GM23338 (cell line): ENCODE results near the gene CTNNA1. TPM values are rescaled to one million over a fixed set of nuclear protein-coding genes. Genes with fewer than 3 reads are reported as not detected.

Source experiments
- ATAC-seq: fragments of 200-7000 bp; cut with Tn5 transposase; 3 replicates; pipeline ENCODE4 v1.9.1; 2020
- DNase-seq: peaks from one replicate; pipeline ENCODE4 v3.0.0-alpha.2; 2015; ENCODE audit warnings: low spot score
- H2AFZ ChIP-seq: fragments of 200-600 bp; sonication (generic); 2 replicates; pipeline ENCODE4 v1.8.0; 2016; ENCODE audit warnings: antibody characterized with exemption, mild to moderate bottlenecking, moderate library complexity
- H3F3A ChIP-seq: fragments of 200-600 bp; sonication (generic); replicated peaks from 2 replicates; pipeline ENCODE4 v1.8.0; 2017; ENCODE audit warnings: antibody characterized with exemption, mixed run types, low read depth
- H3K27ac ChIP-seq: fragments of 200-600 bp; sonication (generic); 2 replicates; pipeline ENCODE4 v1.6.1; 2016; ENCODE audit warnings: low read depth
- H3K27me3 ChIP-seq: fragments of 200-600 bp; sonication (generic); 2 replicates; pipeline ENCODE4 v1.8.0; 2016; ENCODE audit warnings: mild to moderate bottlenecking, mixed run types, moderate library complexity; ENCODE audit not compliant: insufficient read depth
- H3K36me3 ChIP-seq: fragments of 200-600 bp; sonication (generic); 2 replicates; pipeline ENCODE4 v1.8.0; 2016; ENCODE audit warnings: mild to moderate bottlenecking; ENCODE audit not compliant: insufficient read depth
- H3K4me1 ChIP-seq: fragments of 200-600 bp; sonication (generic); 2 replicates; pipeline ENCODE4 v1.8.0; 2016; ENCODE audit warnings: mild to moderate bottlenecking, moderate library complexity; ENCODE audit not compliant: insufficient read depth
- H3K4me2 ChIP-seq: fragments of 200-600 bp; sonication (generic); 2 replicates; pipeline ENCODE4 v1.7.1; 2017; ENCODE audit warnings: mixed run types
- H3K4me3 ChIP-seq: fragments of 200-600 bp; sonication (generic); 2 replicates; pipeline ENCODE4 v1.6.1; 2016; ENCODE audit warnings: mixed run types
- H3K79me2 ChIP-seq: fragments of 200-600 bp; sonication (generic); replicated peaks from 2 replicates; pipeline ENCODE4 v1.8.0; 2017; ENCODE audit warnings: mild to moderate bottlenecking; ENCODE audit not compliant: insufficient read depth
- H3K9me2 ChIP-seq: fragments of 200-600 bp; sonication (generic); 2 replicates; pipeline ENCODE4 v1.8.0; 2017; ENCODE audit not compliant: insufficient read depth
- H4K20me1 ChIP-seq: fragments of 200-600 bp; sonication (generic); replicated peaks from 2 replicates; pipeline ENCODE4 v1.8.0; 2017; ENCODE audit warnings: mild to moderate bottlenecking; ENCODE audit not compliant: insufficient read depth
- H3K27ac Mint-ChIP-seq: 2 replicates; pipeline ENCODE4 v1.8.0; 2020; ENCODE audit warnings: inconsistent platforms, mild to moderate bottlenecking, moderate library complexity, mixed read lengths
- H3K27me3 Mint-ChIP-seq: 3 replicates; pipeline ENCODE4 v1.8.0; 2022; ENCODE audit warnings: low read depth, mild to moderate bottlenecking, moderate library complexity, mixed read lengths, inconsistent platforms; ENCODE audit not compliant: insufficient read depth, poor library complexity
- H3K36me3 Mint-ChIP-seq: 3 replicates; pipeline ENCODE4 v1.8.0; 2021; ENCODE audit warnings: low read depth, mild to moderate bottlenecking, inconsistent platforms, moderate library complexity, mixed read lengths
- H3K4me1 Mint-ChIP-seq: 3 replicates; pipeline ENCODE4 v1.8.0; 2020; ENCODE audit warnings: mild to moderate bottlenecking, inconsistent platforms, mixed read lengths
- H3K4me3 Mint-ChIP-seq: 3 replicates; pipeline ENCODE4 v1.8.0; 2021; ENCODE audit warnings: moderate library complexity, mild to moderate bottlenecking, inconsistent platforms, mixed read lengths
- H3K9me3 Mint-ChIP-seq: 3 replicates; pipeline ENCODE4 v1.8.0; 2020; ENCODE audit warnings: moderate library complexity, mild to moderate bottlenecking, inconsistent platforms, mixed read lengths
- CREB1 ChIP-seq: fragments of 250-450 bp; sonication (Bioruptor Pico); IDR thresholded peaks from 2 replicates; pipeline ENCODE4 v1.5.0; 2020; ENCODE audit warnings: low read depth, mild to moderate bottlenecking, moderate library complexity
- CTCF ChIP-seq, 2 experiments: fragments of 200-600 bp in 1 of 2; sonication (generic) in 1 of 2; conservative IDR thresholded peaks; 2 replicates each; pipeline versions ENCODE4 v1.5.1 to v1.6.1; 2016 to 2017; ENCODE audit warnings: antibody characterized with exemption in 2 of 2, low read depth in 2 of 2, mild to moderate bottlenecking in 2 of 2, moderate library complexity in 1 of 2
- EZH2 ChIP-seq: fragments of 200-600 bp; sonication (generic); IDR thresholded peaks from one replicate; pipeline ENCODE4 v1.8.0; 2017; ENCODE audit warnings: antibody characterized with exemption, mild to moderate bottlenecking, low read depth; ENCODE audit not compliant: unreplicated experiment
- POLR2AphosphoS5 ChIP-seq: IDR thresholded peaks from 2 replicates; pipeline ENCODE4 v1.6.1; 2016; ENCODE audit warnings: antibody characterized with exemption, low read depth
- STAT1 ChIP-seq: IDR thresholded peaks from one replicate; pipeline ENCODE4 v1.6.1; 2016; ENCODE audit warnings: antibody characterized with exemption; ENCODE audit not compliant: unreplicated experiment
- ZNF114 ChIP-seq: fragments of 250-450 bp; sonication (Bioruptor Pico); IDR thresholded peaks from 2 replicates; pipeline ENCODE4 v1.5.0; 2020; ENCODE audit warnings: mild to moderate bottlenecking, moderate library complexity
- ZNF331 ChIP-seq: fragments of 250-450 bp; sonication (Bioruptor Pico); IDR thresholded peaks from 2 replicates; pipeline ENCODE4 v1.5.0; 2020; ENCODE audit warnings: low read depth, mild to moderate bottlenecking, moderate library complexity
- polyA plus RNA-seq: library from polyadenylated mRNA; unstranded; fragments of >200 nt; fragmentation: Nextera tagmentation; extraction: Ambion mirVana; gene quantifications from 2 replicates; pipeline ENCODE4 v1.2.1, GENCODE V29; 2016
- total RNA-seq: library from RNA; depleted of rRNA; stranded (reverse); fragments of >200 nt; shearing (Covaris generic); gene quantifications from 2 replicates; pipeline ENCODE4 v1.2.3, GENCODE V29; 2014
- TF ChIP-seq, protein P1 (sequence below): IDR thresholded peaks from one replicate; pipeline ENCODE4 v1.6.1; 2018; ENCODE audit warnings: antibody characterized with exemption; ENCODE audit not compliant: unreplicated experiment

The CTNNA1 gene
- total and polyA plus RNA-seq, 2 experiments from 2014 or later, result 111 to 348 TPM

DNA sequence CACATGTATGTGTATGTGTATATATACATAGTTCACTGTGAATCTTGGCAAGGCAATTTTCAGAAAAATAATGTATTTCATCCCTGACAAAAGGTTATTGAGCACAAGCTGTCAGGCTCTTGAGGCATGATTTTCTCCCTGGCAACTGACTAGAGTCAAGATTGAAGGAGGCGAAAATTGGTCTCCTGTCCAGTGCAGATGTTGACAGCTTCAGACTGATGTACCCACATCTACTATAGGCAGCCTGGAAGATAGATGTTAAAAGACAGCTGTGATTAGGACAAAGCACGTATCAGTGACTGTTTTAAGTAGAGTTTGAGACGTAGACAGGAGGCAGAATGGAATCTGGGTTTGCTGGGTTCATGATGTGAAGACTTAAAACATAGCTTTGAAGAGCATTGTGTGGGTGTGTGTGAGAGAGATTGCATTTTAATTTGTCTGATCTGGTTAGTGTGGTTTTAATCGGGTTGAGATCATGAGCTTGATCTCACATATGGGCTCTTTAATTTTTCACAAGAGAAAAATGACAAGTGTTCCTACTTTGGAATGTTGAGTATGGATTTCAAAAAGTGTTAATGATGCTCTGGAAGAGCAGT, 39.1 kb downstream of the CTNNA1 start (continued):
- no peak for TF ChIP-seq CTCF (conservative IDR thresholded peaks at IDR 0.05; ENCODE audit: low read depth in 2 of 2)
- no peak for TF ChIP-seq EZH2
- no peak for TF ChIP-seq POLR2AphosphoS5

GRCh38 chr5:138793575-138793974, 40.4 kb downstream of the CTNNA1 start:
- no peaks in the 10 kb centered on the region for H3K9me3 Mint-ChIP-seq
- Histone ChIP-seq H3K27ac (no peak overlapping the region), H3K79me2 (peaks cover 85% of the 10 kb centered on the region), H3K9me2 (no peaks in the 10 kb centered on the region), H3K4me3 (no peak overlapping the region), H2AFZ (no peak overlapping the region), H3F3A (no peaks in the 10 kb centered on the region), H3K36me3 (no peaks in the 10 kb centered on the region), H4K20me1 (peaks cover 6% of the 10 kb centered on the region), H3K27me3 (no peaks in the 10 kb centered on the region), H3K4me1 (peaks cover 21% of the 10 kb centered on the region), H3K4me2 (no peak overlapping the region)
- H3K27me3 Mint-ChIP-seq, result peaks cover 2% of the 10 kb centered on the region
- peaks cover 8% of the 10 kb centered on the region; the same call in 2 of the 3 replicates for H3K36me3 Mint-ChIP-seq
- no peak for DNase-seq
- 0 out of 2 replicates have a peak overlapping the region, but pooled peaks have one; percentile 32 for H3K27ac Mint-ChIP-seq
- H3K4me1 Mint-ChIP-seq, result peaks cover 28% of the 10 kb centered on the region
- TF ChIP-seq, protein P1, sequence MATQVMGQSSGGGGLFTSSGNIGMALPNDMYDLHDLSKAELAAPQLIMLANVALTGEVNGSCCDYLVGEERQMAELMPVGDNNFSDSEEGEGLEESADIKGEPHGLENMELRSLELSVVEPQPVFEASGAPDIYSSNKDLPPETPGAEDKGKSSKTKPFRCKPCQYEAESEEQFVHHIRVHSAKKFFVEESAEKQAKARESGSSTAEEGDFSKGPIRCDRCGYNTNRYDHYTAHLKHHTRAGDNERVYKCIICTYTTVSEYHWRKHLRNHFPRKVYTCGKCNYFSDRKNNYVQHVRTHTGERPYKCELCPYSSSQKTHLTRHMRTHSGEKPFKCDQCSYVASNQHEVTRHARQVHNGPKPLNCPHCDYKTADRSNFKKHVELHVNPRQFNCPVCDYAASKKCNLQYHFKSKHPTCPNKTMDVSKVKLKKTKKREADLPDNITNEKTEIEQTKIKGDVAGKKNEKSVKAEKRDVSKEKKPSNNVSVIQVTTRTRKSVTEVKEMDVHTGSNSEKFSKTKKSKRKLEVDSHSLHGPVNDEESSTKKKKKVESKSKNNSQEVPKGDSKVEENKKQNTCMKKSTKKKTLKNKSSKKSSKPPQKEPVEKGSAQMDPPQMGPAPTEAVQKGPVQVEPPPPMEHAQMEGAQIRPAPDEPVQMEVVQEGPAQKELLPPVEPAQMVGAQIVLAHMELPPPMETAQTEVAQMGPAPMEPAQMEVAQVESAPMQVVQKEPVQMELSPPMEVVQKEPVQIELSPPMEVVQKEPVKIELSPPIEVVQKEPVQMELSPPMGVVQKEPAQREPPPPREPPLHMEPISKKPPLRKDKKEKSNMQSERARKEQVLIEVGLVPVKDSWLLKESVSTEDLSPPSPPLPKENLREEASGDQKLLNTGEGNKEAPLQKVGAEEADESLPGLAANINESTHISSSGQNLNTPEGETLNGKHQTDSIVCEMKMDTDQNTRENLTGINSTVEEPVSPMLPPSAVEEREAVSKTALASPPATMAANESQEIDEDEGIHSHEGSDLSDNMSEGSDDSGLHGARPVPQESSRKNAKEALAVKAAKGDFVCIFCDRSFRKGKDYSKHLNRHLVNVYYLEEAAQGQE, result no peak
- TF ChIP-seq STAT1 (no peak), CREB1 (CRISPR knock-in tag) (no peak), ZNF331 (CRISPR knock-in tag) (no peak)
- no peak overlapping the region for H3K4me3 Mint-ChIP-seq
- ATAC-seq, result no peak

GRCh38 chr5:138803285-138803684, 50.1 kb downstream of the CTNNA1 start:
- H2AFZ ChIP-seq, result no peak overlapping the region
- H3K79me2 ChIP-seq, result peaks cover 97% of the 10 kb centered on the region
- Mint-ChIP-seq H3K4me3 (no peak overlapping the region), H3K36me3 (peaks cover 45% of the 10 kb centered on the region), H3K9me3 (no peaks in the 10 kb centered on the region; the same call in 2 of the 3 replicates), H3K27ac (peak overlapping the region; percentile 60; the same call in 1 of the 2 replicates), H3K27me3 (no peaks in the 10 kb centered on the region), H3K4me1 (peaks cover 9% of the 10 kb centered on the region; the same call in 2 of the 3 replicates)
- H3K27ac ChIP-seq, result no peak overlapping the region
- no peaks in the 10 kb centered on the region for H3K27me3 ChIP-seq
- DNase-seq (no peak), ATAC-seq (no peak)
- no peak overlapping the region for H3K4me3 ChIP-seq
- no peaks in the 10 kb centered on the region for H3K9me2 ChIP-seq
- no peak overlapping the region for H3K4me2 ChIP-seq
- H4K20me1 ChIP-seq, result no peaks in the 10 kb centered on the region; the same call in 1 of the 2 replicates
- H3K36me3 ChIP-seq, result peaks cover 4% of the 10 kb centered on the region; the same call in 1 of the 2 replicates
- no peaks in the 10 kb centered on the region for H3K4me1 ChIP-seq
- H3F3A ChIP-seq, result no peaks in the 10 kb centered on the region
- TF ChIP-seq EZH2 (no peak), ZNF114 (CRISPR knock-in tag) (no peak), CREB1 (CRISPR knock-in tag) (no peak)
